Dedifferentiated amniotic fluid mesenchymal stem cell (primary cell): ENCODE data around the gene PYROXD2.
"Not testable (repeated sequence)": the region's sequence is repeated elsewhere in the genome, so short reads cannot be mapped to it uniquely, and the experiment has no call there.

Experiments
- DNase-seq: peaks from one replicate; pipeline ENCODE4 v3.0.0-alpha.2; 2016; ENCODE audit errors: extremely low spot score

PYROXD2 gene

DNA sequence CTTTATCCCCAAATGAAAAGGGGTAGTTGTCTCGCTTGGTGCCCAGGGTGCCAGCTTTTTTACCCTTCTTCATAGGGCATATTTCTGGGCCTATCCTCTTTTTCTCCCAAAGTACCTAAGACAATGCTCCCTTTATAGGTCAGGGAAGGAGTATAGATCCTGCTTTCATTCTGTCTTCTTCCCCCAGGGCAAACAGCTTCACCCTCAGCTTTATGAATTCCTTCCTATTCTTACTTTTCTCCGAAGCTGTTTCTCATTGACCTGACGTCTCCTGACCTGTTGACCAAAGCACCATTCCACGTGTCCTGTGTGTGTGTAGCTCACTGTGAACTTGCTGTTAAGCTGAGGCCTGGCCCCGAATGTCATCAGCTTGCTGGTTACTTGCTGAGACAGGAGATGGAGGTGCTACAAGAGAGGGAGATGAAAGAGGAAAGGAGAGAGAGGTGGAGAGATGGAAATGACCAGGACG, 48.9 kb downstream of the PYROXD2 start:
- no peak for DNase-seq

DNA sequence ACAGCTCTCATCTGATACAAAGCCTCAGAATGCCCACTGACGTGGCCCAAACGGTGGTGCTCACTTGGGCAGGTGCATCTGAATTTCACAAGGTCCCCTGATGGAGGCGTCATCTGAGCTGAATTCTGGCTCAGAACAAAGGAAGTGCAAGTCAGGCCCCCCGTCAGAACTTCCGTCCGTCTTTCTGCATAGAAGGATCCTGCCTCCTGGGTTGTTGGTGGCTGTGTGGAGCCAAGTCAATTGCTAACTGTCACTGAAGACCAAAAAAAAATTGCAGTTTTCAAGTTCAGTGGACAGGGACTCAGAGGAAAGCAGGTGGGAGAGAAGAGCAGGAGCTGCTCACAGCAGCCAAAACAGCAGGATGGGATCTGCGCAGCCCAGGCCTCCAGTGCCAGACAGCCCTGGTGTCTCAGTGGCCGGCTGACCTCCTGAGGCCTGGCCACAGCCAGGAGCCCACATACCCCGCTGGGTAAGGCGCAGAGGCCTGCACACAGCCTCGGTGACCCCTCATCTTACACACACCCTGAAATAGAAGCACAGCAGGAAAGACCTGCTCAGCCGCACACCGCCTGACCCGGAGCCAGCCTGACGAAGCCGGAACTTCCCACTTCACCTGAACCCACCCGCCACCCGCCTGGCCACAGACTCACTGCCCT, 49.4 kb downstream of the PYROXD2 start:
- no peak for DNase-seq

DNA sequence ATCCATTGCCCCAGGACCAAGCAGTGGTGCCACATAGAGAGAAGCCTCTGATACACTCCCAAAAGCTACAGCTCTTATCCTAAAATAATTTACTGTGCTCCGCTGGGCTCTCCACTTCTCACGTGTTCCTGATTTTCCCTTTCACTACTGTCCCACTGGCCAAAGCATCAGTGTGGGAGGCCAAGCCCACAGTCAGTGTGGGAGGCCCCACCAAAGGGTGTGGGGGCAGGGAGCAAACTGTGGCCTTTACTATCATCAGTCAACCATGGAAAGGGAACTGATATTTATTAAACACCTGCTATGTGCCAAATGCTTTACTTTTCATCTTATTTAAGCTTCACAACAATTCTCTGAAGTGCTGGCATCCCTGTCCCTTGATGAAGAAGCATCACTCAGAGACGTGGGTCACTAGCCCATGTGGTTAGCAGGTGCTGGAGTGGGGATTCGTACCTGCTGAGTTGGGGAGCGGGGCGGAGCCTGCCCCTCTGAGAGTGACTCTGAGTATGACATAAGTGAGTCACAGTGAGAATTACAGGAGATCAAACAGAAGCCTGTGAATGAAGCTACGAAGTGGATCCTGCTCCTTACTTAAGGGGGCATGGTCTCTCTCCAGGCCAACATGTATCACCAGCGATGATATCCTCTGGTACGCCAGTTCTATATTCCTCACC, 50.4 kb downstream of the PYROXD2 start:
- DNase-seq: no peak

DNA sequence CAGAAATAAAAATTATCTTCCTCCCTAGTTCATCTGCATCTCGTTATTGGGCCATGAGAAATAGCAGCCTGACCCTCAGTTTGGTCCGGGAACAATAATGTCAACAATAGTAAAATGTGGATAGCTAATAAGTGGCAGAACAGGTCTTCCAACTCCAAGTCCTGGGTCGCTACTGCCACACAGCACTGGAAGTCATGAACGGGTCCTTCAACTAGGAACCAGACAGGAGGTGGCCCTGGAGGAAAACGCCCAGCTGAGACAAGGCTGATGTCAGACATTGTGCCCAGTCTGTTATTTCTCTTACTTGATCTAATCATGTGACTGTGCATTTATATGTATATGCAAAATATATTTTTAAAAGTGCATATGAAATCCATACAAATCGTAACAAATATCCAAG, 51.8 kb downstream of the PYROXD2 start:
- no peak for DNase-seq

DNA sequence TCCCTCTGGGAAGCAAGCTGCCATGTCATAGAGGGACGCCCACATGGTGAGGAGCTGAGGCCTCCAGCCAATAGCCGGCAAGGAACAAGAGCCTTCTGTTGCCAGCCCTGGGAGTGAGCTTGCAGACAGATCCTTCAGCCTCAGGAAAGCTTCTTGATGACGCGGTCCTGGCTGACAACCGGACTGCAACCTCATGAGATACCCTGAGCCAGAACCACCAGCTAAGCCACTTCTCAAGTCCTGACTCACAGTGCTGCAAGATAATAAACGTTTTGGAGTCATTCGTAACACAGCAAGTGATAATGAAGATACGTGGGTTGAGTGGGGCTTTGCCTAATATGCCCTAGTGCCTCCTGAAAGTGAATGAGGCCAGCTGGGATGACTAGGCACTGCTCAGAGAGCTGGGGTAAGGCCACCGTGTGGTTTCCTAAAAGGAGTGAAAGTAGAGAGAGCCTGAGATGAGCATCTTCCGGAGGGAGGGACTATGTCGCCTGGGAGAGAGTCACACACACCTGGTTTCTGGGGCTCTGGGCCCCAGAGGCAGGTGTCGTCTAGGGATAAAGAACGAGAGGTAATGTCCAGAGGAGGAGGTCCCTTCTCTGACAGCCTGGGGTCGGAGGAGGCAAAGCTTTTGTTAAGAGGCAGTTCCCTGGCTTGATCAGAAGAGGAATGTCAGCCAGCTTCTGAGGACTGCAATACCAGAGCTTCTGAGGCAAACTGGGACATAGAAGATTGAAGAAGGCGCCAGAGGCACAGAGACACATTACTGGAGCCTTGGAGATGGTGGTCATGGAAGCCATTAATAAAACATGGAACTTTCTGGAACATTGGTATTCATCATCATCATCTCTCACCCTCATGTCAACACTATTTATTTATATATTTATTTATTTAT, 53.6 kb downstream of the PYROXD2 start:
- no peak for DNase-seq

DNA sequence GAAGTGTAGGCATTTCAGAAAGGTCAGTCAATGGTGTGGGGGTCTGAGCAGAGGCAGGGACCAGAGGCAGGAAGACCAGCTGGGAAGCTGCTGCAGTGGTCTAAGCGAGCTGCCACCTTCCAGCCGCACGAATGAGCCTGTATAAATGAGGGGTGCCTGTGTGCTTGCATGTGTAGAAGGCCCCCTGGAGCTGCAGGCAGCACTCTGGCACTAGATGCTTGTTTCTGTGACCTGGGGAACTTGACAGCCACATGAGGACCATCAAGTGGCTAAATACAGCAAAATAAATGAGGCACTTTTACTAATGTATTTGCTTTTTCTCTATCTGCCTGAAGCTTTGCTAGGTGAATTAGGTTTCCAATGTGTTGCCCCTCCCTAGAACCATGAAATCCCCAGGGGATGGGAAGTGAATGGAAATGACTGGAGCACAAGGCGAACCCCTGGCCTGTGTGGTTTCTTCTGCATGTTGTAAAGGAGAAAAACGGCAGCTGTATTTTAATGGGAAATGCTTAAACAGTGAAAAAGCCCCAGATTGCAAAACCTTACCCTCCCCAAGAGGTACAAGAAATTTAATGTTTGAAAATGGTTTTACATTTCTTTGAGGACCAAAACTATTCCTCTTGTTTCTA, 57.7 kb downstream of the PYROXD2 start:
- DNase-seq: no peak

DNA sequence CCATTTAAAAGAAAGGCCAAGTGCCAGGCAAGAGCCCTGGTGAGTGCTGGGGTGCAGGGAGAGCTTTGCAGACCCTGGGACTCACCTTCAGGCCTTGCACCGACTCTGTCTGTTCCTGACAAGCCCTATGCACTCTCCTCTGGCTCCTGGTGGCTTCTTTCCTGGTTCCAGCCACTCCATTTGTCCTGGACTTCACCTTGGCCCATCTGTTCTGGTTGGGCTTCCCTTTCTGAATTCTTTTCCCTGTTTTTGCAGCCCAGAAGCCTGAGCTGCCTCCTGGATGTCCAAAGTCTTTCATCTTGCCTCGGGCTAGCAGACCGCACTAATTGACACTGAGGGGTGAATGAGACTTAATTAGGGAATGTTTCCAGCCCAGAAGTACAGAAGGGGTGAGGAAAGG, 60.5 kb downstream of the PYROXD2 start:
- DNase-seq: no peak

DNA sequence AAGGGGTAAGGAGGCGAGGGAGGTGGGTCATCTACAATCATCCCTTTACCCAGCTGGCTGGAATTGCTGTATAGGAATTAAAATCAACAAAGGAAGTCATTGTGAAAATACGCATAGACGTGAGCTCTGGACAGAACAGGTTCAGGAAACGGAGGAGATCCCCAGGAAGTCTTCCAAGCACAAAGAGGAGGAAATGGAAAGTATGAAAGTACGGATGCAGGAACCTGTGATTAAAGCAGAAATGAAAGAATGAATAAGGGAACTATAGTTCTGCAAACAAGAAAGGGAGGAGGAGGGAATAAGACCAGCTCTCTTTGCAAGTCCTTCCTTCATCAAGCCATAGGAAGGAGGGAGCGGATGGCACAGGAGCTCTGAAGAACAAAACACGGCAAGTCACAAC, 61.8 kb downstream of the PYROXD2 start:
- DNase-seq: no peak

DNA sequence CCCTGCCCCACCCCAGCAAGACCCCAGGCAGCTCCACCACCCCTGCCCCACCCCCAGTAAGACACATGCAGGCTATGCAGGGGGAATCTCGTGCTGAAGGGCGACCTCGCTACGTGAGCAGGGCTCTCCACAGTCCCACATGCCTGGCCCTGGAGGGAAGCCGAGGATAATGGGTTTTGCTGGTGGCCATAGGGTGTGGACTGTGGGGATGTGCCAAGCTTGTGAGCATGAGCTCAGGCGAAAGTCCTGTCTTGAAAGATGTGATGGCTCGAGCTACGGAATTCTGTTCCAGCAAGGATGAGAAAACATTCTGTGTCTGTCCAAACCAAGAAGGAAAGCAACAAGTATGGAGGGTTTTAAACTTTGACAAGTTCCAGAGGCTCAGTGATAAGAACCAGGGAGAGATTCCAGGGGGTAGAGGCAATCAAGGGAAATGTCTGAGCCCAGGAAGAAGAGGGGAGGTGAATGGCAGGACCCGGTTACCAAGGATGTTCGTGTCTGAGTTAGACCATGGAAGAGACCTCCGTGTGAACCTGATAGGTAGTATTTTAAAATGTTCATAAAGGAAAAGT, 63.1 kb downstream of the PYROXD2 start:
- DNase-seq: no peak

DNA sequence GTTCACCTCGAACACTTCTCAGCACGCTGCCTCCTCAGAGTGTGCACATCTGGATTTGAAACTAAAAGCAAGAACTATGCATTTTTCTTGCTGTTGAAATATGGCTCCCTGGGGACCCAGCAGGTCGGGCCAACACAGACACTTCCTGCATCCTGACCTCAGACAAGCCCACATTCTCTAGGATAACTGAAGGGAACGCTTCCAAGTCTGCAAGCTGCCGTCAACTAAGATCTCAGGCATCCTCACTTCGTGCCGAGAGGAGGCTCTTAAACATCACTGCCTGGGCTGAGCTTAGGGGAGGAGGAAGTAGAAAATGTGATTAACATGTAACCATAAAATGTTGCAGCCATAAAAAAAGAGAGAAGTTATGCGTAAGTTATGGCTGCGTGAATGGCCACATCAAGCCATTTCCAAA, 65.5 kb downstream of the PYROXD2 start:
- DNase-seq: peak; percentile 97

DNA sequence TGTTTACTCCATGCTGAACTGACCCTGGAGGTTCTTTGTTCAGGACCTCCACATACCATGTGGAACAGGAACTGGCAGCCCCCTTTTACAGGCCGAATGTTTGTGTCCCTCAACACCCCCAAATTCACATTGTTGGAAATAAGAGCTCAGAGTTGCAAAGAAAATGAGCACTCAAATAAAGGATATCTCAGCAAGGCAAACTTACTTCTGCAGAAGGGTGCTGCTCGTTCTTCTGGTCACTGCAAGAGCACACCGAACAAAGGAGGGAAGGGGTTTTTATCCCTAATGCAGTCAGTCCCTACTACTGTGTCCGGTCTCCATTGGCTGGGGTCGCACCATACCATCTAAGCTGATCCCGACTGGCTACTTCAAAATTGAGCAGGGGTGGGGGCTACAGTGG, 68.1 kb downstream of the PYROXD2 start:
- DNase-seq: no peak

DNA sequence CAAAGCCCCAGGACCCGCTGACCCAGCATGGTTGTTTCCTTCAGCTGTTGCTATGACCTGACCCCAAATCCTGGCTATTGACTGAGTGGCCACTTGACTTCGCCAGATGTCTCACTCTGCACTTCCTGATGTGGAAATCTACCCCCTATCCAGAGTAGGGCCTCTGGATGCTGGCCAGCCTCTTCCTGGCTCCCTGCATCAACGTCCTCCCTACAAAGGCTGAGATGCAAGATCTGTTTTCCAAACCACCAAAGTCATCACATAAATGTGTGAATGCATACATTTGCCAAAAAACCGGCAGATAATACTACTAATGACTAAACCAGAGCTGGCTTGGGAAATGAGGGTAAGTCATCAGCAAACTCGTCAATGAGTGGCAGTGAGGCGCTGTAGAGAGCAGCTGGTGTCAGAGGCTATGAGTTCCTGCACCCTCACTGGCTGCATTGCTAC, 70.4 kb downstream of the PYROXD2 start:
- no peak for DNase-seq

DNA sequence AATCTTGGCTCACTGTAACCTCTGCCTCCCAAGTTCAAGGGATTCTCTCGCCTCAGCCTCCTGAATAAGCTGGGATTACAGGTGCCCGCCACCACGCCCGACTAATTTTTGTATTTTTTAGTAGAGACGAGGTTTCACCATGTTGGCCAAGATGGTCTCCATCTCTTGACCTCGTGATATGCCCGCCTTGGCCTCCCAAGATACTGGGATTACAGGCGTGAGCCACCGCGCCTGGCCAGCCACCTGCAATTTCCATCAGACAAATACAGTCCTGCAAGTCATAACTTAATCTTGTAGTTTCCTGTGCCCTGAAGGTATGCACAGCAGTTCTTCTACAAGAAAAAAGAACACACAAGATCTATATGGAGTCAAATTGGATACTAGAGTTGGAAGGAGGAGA, 73.3 kb downstream of the PYROXD2 start:
- DNase-seq: not testable (repeated sequence)

DNA sequence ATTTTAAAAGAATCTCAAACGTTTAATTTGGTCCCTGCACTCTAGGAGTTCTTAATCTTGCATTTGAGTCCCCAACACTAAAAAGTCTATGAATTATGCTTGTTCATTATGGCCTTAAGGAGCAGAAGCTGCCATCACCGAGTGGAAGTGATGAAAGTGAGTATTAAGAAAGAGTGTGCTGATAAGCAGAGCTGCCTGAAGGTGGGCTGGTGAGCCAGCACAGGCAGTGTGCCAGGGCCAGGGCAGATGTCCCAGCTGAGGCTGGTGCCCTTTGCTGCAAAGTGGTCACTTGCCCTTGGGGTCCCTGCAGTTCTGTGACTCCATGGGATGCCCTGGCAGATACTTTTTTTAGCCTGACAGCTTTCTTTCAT, 74.1 kb downstream of the PYROXD2 start:
- DNase-seq: no peak

DNA sequence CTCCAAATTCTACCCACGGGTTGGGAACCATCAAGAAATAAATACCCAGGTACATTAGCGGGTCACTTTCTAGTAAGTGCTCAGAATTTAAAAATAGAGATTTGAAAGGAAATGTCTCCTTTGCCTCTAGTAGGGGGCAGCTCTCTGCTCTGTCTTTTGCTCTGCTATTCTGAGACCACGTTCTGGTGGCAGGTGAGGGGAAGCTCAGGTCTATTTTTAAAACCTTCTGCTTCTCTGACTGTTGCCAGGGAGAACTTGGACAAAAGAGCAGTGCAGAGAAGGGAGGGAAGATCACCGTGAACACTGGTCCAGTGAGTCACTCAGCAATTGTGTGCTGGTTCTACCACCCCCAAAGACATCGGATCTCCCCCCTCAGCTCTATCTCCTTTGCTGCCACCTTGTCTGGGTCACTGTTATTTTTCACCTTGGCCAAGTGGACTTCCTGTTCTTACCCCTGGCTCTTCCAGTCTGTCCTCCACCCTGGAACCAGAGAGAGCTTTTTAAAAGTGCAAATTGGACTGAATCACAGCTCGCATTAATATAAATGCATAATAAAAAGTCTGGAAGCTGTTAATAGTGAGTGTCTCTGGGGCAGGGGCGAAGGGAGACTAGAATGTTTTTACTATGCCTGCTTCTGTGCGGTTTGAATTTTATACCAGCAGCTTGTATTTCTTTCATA, 74.6 kb downstream of the PYROXD2 start:
- no peak for DNase-seq

DNA sequence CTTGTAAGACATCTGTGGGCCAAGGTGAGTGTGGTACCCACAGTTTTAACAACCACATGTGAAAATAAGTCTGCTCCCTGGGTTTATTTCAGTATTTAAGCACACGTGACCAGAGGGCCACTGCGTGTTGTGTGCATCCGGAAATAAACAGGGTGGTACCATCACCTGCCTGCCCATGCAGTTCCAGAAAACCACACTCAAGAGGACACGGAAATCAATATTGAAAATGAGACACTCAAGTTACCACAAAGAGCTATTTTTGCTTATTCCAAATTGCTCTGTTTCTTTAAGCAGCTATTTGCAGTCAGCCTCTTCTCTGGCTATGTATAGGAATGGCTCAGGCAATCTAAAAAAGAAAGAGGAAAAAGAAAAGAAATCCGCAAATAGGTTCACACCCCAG, 75.2 kb downstream of the PYROXD2 start:
- DNase-seq: no peak

DNA sequence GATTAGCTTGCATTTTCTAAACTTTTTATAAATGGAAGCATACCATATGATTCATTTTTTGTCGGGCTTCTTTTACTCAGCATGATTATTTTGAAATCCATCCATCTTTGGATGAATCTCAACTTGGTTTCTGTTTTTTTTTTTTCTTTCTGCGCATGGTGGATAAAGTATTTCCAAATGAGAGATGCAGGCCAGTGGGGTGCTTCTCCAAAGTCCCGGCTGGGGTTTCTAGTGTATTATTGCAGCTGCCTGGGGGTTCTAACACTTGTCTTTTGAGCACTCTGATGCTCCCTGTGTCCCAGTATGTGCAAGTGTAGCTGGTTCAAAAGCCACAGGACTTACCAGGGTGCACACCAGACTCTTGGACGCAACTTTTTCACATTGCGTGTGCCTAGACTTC, 76.1 kb downstream of the PYROXD2 start:
- DNase-seq: peak; percentile 31

DNA sequence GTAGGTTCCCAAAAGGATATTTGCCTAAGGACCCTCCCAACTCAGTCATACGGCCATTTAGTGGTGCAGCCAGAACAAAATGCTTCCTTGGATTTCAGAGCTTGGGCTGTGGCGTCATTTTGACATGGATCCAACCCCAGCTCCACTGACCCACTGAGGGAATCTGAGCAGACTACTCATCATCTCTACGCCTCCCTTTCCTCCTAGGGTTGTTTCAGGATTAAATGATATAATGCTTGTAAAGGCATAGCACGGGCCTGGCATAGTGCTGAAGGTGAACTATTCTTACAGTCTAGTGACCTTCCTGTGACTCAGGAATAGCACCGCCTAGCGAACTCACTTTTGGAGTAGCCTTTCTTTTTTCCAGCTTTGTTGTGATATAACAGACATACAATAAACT, 76.7 kb downstream of the PYROXD2 start:
- DNase-seq: peak; percentile 43

DNA sequence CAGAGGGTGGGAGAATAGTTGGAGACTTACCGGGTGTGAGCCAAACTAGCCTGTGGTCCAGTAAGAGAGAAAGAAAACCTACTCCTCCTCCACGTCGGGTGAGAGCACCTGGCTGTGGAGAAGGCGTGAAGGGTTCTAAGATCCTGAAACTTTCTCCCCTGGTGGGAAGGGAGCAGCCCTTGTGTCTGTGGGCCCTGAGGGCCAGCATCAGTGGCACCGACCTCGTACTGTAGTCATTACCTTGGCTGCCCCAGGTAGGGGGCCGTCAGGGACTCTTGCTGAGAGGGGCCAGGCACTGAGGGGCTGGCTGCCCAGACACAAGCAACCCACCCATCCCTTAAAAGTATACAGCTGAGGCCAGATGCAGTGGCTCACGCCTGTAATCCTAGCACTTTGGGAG, 77.5 kb downstream of the PYROXD2 start:
- DNase-seq: no peak
